AG10803 (cell line): Measurements from ENCODE around the gene PCDH9.

Source experiments
- DNase-seq: peaks from one replicate; pipeline ENCODE4 v3.0.0; 2010; ENCODE audit warnings: low read depth
- H3K4me3 ChIP-seq: 2 replicates; pipeline ENCODE4 v1.5.1; 2011; ENCODE audit warnings: mild to moderate bottlenecking, low read length, control low read depth
- CTCF ChIP-seq: conservative IDR thresholded peaks from 2 replicates; pipeline ENCODE4 v1.5.1; 2011; ENCODE audit warnings: mild to moderate bottlenecking, low read length, control low read depth, inconsistent platforms

PCDH9 gene

GRCh38 chr13:66415444-66415843 lies 814.7 kb downstream of the PCDH9 start:
- TF ChIP-seq CTCF = no peak
- no peak overlapping the region for H3K4me3 ChIP-seq
- DNase-seq = no peak

GRCh38 chr13:66414066-66414800 lies 815.9 kb downstream of the PCDH9 start:
- DNase-seq = no peak
- no peak for TF ChIP-seq CTCF
- H3K4me3 ChIP-seq = no peak overlapping the region

GRCh38 chr13:66410314-66410713 lies 819.8 kb downstream of the PCDH9 start:
- no peak for DNase-seq
- no peak overlapping the region for H3K4me3 ChIP-seq
- no peak for TF ChIP-seq CTCF

GRCh38 chr13:66409542-66409941 lies 820.6 kb downstream of the PCDH9 start:
- no peak for DNase-seq
- no peak for TF ChIP-seq CTCF
- H3K4me3 ChIP-seq = no peak overlapping the region

- no peak for TF ChIP-seq CTCF
- no peak for DNase-seq
- no peak overlapping the region for H3K4me3 ChIP-seq
Observed at GRCh38 chr13:66407128-66407527, 823.0 kb downstream of the PCDH9 start.

- no peak for TF ChIP-seq CTCF
- peak; percentile 49 for DNase-seq
Observed at GRCh38 chr13:66405908-66406802, 824.0 kb downstream of the PCDH9 start.

GRCh38 chr13:66402546-66402945 lies 827.6 kb downstream of the PCDH9 start:
- no peak for DNase-seq
- no peak for TF ChIP-seq CTCF
- no peak overlapping the region for H3K4me3 ChIP-seq

More at GRCh38 chr13:66405908-66406802, 824.0 kb downstream of the PCDH9 start:
- H3K4me3 ChIP-seq = no peak overlapping the region
